ENCODE data around the gene DKK3. TPM values are rescaled to one million over a fixed set of nuclear protein-coding genes. Genes with fewer than 3 reads are reported as not detected.

The DKK3 gene
- total RNA-seq (2022; extraction: Qiagen RNA extraction; ENCODE audit: low read depth): 13.8 to 22.3 TPM (median 18.9 TPM) in 5 replicates

GRCh38 chr11:12007769-12008737, at the start of gene DKK3:
Gene DKK3 (minus strand): TSS chr11:12008626. CDS start chr11:12008582, 44 bp downstream.

Other genes with a start within 250 kb of the DKK3 start
- gene USP47, start 166.7 kb downstream of the DKK3 start, total RNA-seq (2022; extraction: Qiagen RNA extraction; ENCODE audit: low read depth): 24.4 to 37.6 TPM (median 31.6 TPM) in 5 replicates
- 104 to 151 TPM (median 139 TPM) in 5 replicates for gene MICAL2, start 102.0 kb upstream of the DKK3 start, total RNA-seq (2022; extraction: Qiagen RNA extraction; ENCODE audit: low read depth)